ENCODE measurements around the gene LRIT1.
"Not testable (repeated sequence)": the region's sequence is repeated elsewhere in the genome, so short reads cannot be mapped to it uniquely, and the experiment has no call there.

The LRIT1 gene

GRCh38 chr10:84241185-84241790 lies at the start of gene LRIT1:
LRIT1 (minus strand) TSS chr10:84241546; CDS start chr10:84241439, 107 bp downstream.
- no peak for DNase-seq (ENCODE audit: low spot score)

GRCh38 chr10:84290235-84290634 lies 48.9 kb upstream of the LRIT1 start:
- DNase-seq (ENCODE audit: low spot score) = no peak

- no peak for DNase-seq (ENCODE audit: low spot score)
Measured at GRCh38 chr10:84289521-84290200, 48.3 kb upstream of the LRIT1 start.

- no peak for DNase-seq (ENCODE audit: low spot score)
Measured at GRCh38 chr10:84288151-84288550, 46.8 kb upstream of the LRIT1 start.

- no peak for DNase-seq (ENCODE audit: low spot score)
Measured at GRCh38 chr10:84286695-84287094, 45.3 kb upstream of the LRIT1 start.

GRCh38 chr10:84279876-84280475 lies 38.6 kb upstream of the LRIT1 start:
- not testable (repeated sequence) for DNase-seq (ENCODE audit: low spot score)

- no peak for DNase-seq (ENCODE audit: low spot score)
Measured at GRCh38 chr10:84270708-84271107, 29.4 kb upstream of the LRIT1 start.

GRCh38 chr10:84269773-84270172 lies 28.4 kb upstream of the LRIT1 start:
- DNase-seq (ENCODE audit: low spot score) = no peak

- no peak for DNase-seq (ENCODE audit: low spot score)
Measured at GRCh38 chr10:84269162-84269561, 27.8 kb upstream of the LRIT1 start.

- no peak for DNase-seq (ENCODE audit: low spot score)
Measured at GRCh38 chr10:84267503-84268126, 26.3 kb upstream of the LRIT1 start.

GRCh38 chr10:84265418-84265817 lies 24.1 kb upstream of the LRIT1 start:
- no peak for DNase-seq (ENCODE audit: low spot score)

GRCh38 chr10:84264611-84265141 lies 23.3 kb upstream of the LRIT1 start:
- DNase-seq (ENCODE audit: low spot score) = peak; percentile 34

- DNase-seq (ENCODE audit: low spot score) = no peak
Measured at GRCh38 chr10:84263716-84264115, 22.4 kb upstream of the LRIT1 start.

- no peak for DNase-seq (ENCODE audit: low spot score)
Measured at GRCh38 chr10:84262190-84262956, 21.0 kb upstream of the LRIT1 start.

- no peak for DNase-seq (ENCODE audit: low spot score)
Measured at GRCh38 chr10:84261236-84261915, 20.0 kb upstream of the LRIT1 start.

- DNase-seq (ENCODE audit: low spot score) = no peak
Measured at GRCh38 chr10:84258034-84258695, 16.8 kb upstream of the LRIT1 start.

GRCh38 chr10:84257343-84258020 lies 16.1 kb upstream of the LRIT1 start:
- no peak for DNase-seq (ENCODE audit: low spot score)

GRCh38 chr10:84256510-84257342 lies 15.4 kb upstream of the LRIT1 start:
- no peak for DNase-seq (ENCODE audit: low spot score)
